Measurements from ENCODE around the gene CYP26B1.

DNA sequence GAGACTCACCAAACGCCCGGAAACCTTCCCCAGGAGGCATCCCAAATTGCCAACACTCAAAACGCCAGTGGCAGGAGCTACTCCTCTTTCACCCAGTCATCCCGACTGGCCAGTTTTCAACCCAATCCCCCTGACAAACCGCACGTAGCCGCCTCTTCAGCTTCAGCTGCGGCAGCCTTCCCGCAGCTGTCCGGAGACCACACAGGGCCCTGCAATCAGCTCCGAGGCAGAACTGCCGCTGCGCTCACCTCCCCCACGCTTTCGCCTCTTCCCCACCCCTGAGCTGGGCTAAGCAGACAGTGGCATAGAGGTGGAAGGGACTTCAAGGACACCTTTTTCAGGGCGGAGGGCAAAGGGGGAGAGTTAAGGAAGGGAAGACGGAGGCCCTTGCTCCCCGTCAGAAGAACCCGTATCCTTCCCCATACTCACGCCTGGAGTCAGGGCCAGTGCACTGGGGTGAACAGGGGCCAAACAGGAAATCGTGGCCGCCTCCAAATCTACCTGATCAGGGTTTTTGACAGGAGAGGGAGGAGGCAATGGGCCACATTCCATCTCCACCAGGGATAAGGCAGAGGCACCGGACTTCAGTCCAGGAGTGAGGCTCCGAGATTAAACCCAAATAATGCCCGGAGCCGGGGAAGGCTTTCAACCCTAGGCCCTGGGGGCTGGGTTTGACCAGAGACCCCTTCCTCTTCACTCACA, 16.9 kb downstream of the CYP26B1 start:
- TF ChIP-seq OSR1 (CRISPR knock-in tag; IDR thresholded peaks at IDR 0.05), result no peak
- TF ChIP-seq, protein P1, sequence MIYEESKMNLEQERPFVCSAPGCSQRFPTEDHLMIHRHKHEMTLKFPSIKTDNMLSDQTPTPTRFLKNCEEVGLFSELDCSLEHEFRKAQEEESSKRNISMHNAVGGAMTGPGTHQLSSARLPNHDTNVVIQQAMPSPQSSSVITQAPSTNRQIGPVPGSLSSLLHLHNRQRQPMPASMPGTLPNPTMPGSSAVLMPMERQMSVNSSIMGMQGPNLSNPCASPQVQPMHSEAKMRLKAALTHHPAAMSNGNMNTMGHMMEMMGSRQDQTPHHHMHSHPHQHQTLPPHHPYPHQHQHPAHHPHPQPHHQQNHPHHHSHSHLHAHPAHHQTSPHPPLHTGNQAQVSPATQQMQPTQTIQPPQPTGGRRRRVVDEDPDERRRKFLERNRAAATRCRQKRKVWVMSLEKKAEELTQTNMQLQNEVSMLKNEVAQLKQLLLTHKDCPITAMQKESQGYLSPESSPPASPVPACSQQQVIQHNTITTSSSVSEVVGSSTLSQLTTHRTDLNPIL (CRISPR knock-in tag; IDR thresholded peaks at IDR 0.05; ENCODE audit: low read depth), result no peak
- TF ChIP-seq ESRRG (CRISPR knock-in tag; IDR thresholded peaks at IDR 0.05), result no peak
- no peak for TF ChIP-seq PATZ1 (CRISPR knock-in tag; IDR thresholded peaks at IDR 0.05; ENCODE audit: borderline replicate concordance)
- no peak for TF ChIP-seq BACH2 (CRISPR knock-in tag; IDR thresholded peaks at IDR 0.05; ENCODE audit: borderline replicate concordance)
- no peak for TF ChIP-seq CSDC2 (CRISPR knock-in tag; IDR thresholded peaks at IDR 0.05)
- TF ChIP-seq RARB (CRISPR knock-in tag; IDR thresholded peaks at IDR 0.05), result no peak
